Anterior cingulate cortex (tissue), 58 donors: ENCODE results near the gene SLC12A9.

Experiments
- DNase-seq, 58 donors: peaks; one replicate each; lab custom pipeline; 2025; lab: John Stamatoyannopoulos, UW

The SLC12A9 gene

GRCh38 chr7:100879685-100880261 lies 27.3 kb downstream of the SLC12A9 start:
- DNase-seq, result peak in 33 of 58 donors; percentile 12 to 67 (median 32)

- peak in 8 of 58 donors; percentile 12 to 48 (median 23) for DNase-seq
Observed at GRCh38 chr7:100880645-100881044, 28.1 kb downstream of the SLC12A9 start.

GRCh38 chr7:100881136-100881535 lies 28.6 kb downstream of the SLC12A9 start:
- DNase-seq, result no peak

GRCh38 chr7:100882201-100882600 lies 29.7 kb downstream of the SLC12A9 start:
- no peak for DNase-seq

GRCh38 chr7:100882785-100883526 lies 30.4 kb downstream of the SLC12A9 start:
- DNase-seq, result peak in 3 of 58 donors; percentile 19 to 30 (median 21)

GRCh38 chr7:100884736-100885439 lies 32.4 kb downstream of the SLC12A9 start:
- DNase-seq, result peak in 1 of 58 donors; percentile 12

GRCh38 chr7:100885440-100886141 lies 33.1 kb downstream of the SLC12A9 start:
- no peak for DNase-seq

GRCh38 chr7:100886142-100886935 lies 33.8 kb downstream of the SLC12A9 start:
- DNase-seq, result no peak

GRCh38 chr7:100886936-100887515 lies 34.5 kb downstream of the SLC12A9 start:
- no peak for DNase-seq

- DNase-seq, result no peak
Observed at GRCh38 chr7:100887516-100888290, 35.2 kb downstream of the SLC12A9 start.

GRCh38 chr7:100888291-100888987 lies 35.9 kb downstream of the SLC12A9 start:
- DNase-seq, result peak in 1 of 58 donors; percentile 34

- DNase-seq, result no peak
Observed at GRCh38 chr7:100888988-100889750, 36.7 kb downstream of the SLC12A9 start, which contains the start of gene UFSP1. Gene UFSP1, minus strand, starts transcription at chr7:100889715. Its CDS starts 444 bp downstream, at chr7:100889271.

- no peak for DNase-seq
Observed at GRCh38 chr7:100890653-100891567, 38.4 kb downstream of the SLC12A9 start.

GRCh38 chr7:100891568-100892247 lies 39.2 kb downstream of the SLC12A9 start:
- no peak for DNase-seq
